Measurements from ENCODE around the gene CCDC9B. TPM values are rescaled to one million over a fixed set of nuclear protein-coding genes. Genes with fewer than 3 reads are reported as not detected.

Gene CCDC9B
- total RNA-seq, 1 donor from 2014 or later: 13.6 TPM

DNA sequence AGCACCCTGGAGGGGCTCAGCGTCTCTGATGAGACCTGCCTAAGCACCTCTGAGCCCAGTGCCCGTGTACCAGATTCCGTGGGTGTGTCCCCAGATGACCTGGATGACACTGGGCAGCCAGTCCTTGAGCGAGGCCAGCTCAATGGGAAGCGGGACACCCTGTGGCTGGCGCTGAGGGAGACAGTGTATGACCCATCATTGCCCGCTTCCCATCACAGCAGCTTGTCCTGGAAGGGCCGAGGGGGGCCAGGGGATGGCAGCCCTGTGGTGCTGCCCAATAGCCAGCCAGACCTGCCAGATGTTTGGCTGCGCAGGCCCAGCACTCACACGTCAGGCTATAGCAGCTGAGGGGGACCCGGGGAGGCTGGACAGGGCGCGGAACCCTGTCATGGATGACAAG is 29.2 kb upstream of the CCDC9B start:
- TF ChIP-seq, protein P1, sequence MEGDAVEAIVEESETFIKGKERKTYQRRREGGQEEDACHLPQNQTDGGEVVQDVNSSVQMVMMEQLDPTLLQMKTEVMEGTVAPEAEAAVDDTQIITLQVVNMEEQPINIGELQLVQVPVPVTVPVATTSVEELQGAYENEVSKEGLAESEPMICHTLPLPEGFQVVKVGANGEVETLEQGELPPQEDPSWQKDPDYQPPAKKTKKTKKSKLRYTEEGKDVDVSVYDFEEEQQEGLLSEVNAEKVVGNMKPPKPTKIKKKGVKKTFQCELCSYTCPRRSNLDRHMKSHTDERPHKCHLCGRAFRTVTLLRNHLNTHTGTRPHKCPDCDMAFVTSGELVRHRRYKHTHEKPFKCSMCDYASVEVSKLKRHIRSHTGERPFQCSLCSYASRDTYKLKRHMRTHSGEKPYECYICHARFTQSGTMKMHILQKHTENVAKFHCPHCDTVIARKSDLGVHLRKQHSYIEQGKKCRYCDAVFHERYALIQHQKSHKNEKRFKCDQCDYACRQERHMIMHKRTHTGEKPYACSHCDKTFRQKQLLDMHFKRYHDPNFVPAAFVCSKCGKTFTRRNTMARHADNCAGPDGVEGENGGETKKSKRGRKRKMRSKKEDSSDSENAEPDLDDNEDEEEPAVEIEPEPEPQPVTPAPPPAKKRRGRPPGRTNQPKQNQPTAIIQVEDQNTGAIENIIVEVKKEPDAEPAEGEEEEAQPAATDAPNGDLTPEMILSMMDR (IDR thresholded peaks at IDR 0.05; ENCODE audit: insufficient read depth, low read length, poor library complexity, severe bottlenecking): no peak
- DNase-seq (ENCODE audit: low read depth): no peak
- H3K27me3 ChIP-seq (ENCODE audit: control insufficient read depth, insufficient read depth, low read length): peaks cover 18% of the 10 kb centered on the region
- H3K36me3 ChIP-seq (ENCODE audit: control insufficient read depth, insufficient read depth, low read length): no peaks in the 10 kb centered on the region
- no peak overlapping the region for H3K4me3 ChIP-seq (ENCODE audit: low read depth, low read length)

DNA sequence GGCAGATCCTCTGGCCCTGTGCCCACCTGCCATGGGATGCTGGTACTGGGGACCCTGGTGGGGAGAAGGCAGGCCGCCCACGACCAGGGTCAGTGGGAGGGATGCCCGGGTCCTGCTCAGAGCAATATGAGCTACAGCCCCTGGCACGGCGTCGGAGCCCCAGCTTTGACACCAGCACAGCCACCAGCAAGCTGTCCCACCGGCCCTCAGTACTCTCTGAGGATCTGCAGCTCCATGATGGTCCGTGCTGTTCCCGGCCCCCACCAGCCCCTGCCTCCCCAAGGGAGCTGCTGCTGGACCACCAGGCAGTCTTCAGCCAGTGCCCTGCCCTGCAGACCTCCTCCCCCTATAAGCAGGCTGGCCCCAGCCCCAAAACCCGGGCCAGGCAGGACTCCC is 28.7 kb upstream of the CCDC9B start:
- peaks cover 19% of the 10 kb centered on the region for H3K27me3 ChIP-seq (ENCODE audit: control insufficient read depth, insufficient read depth, low read length)
- DNase-seq (ENCODE audit: low read depth): no peak
- H3K4me3 ChIP-seq (ENCODE audit: low read depth, low read length): no peak overlapping the region
- TF ChIP-seq, protein P1 (IDR thresholded peaks at IDR 0.05; ENCODE audit: insufficient read depth, low read length, poor library complexity, severe bottlenecking): no peak
- no peaks in the 10 kb centered on the region for H3K36me3 ChIP-seq (ENCODE audit: control insufficient read depth, insufficient read depth, low read length)

DNA sequence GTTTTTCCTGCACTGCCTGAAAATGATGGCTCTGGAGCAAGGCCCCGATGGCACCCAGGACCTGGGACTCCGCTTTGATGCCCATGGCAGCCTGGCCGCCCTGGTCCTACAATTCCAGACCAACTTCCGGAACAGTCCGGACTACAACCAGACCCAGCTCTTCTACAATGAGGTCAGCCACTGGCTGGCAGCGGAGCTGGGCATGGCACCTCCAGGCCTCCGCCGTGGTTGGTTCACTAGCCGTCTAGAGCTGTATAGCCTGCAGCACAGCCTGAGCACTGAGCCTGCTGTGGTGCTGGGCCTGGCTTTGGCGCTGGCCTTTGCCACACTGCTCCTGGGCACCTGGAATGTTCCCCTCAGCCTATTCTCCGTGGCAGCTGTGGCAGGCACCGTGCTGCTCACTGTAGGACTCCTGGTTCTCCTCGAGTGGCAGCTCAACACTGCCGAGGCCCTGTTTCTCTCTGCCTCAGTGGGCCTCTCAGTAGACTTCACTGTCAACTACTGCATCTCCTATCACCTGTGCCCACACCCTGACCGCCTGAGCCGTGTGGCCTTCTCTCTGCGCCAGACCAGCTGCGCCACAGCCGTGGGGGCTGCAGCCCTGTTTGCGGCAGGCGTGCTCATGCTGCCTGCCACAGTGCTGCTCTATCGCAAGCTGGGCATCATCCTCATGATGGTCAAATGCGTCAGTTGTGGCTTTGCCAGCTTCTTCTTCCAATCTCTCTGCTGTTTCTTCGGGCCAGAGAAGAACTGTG is 28.2 kb upstream of the CCDC9B start:
- H3K36me3 ChIP-seq (ENCODE audit: control insufficient read depth, insufficient read depth, low read length): no peaks in the 10 kb centered on the region
- peaks cover 19% of the 10 kb centered on the region for H3K27me3 ChIP-seq (ENCODE audit: control insufficient read depth, insufficient read depth, low read length)
- TF ChIP-seq, protein P1 (IDR thresholded peaks at IDR 0.05; ENCODE audit: insufficient read depth, low read length, poor library complexity, severe bottlenecking): no peak
- no peak for DNase-seq (ENCODE audit: low read depth)
- H3K4me3 ChIP-seq (ENCODE audit: low read depth, low read length): no peak overlapping the region

DNA sequence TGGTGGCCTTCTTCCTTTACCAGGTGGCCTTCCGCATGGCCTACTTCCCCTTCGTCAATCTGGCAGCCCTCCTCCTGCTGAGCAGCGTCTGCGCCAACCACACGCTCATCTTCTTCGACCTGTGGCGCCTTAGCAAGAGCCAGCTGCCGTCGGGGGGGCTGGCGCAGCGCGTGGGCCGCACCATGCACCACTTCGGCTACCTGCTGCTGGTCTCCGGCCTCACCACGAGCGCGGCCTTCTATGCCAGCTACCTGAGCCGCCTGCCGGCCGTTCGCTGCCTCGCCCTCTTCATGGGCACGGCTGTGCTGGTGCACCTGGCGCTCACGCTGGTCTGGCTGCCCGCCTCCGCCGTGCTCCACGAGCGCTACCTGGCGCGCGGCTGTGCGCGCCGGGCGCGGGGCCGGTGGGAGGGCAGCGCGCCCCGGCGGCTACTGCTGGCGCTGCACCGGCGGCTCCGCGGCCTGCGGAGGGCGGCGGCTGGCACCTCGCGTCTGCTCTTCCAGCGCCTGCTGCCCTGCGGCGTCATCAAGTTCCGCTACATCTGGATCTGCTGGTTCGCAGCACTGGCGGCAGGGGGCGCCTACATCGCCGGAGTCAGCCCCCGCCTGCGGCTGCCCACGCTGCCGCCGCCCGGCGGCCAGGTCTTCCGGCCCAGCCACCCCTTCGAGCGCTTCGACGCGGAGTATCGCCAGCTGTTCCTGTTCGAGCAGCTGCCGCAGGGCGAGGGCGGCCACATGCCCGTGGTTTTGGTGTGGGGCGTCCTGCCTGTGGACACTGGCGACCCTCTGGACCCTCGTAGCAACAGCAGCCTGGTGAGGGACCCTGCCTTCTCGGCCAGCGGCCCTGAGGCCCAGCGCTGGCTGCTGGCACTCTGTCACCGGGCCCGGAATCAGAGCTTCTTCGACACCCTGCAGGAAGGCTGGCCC is 27.2 kb upstream of the CCDC9B start:
- no peaks in the 10 kb centered on the region for H3K36me3 ChIP-seq (ENCODE audit: control insufficient read depth, insufficient read depth, low read length)
- H3K4me3 ChIP-seq (ENCODE audit: low read depth, low read length): peak overlapping the region; percentile 24
- DNase-seq (ENCODE audit: low read depth): peak; percentile 66
- TF ChIP-seq, protein P1 (IDR thresholded peaks at IDR 0.05; ENCODE audit: insufficient read depth, low read length, poor library complexity, severe bottlenecking): peak; percentile 49
- H3K27me3 ChIP-seq (ENCODE audit: control insufficient read depth, insufficient read depth, low read length): peaks cover 22% of the 10 kb centered on the region

DNA sequence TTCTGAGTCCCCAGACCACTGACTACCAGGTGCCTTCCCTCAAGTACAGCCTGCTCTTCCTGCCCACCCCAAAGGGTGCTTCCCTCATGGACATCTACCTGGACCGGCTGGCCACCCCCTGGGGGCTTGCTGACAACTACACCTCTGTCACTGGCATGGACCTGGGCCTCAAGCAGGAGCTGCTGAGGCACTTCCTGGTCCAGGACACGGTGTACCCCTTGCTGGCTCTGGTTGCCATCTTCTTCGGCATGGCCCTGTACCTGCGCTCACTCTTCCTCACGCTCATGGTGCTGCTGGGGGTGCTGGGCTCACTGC is 26.6 kb upstream of the CCDC9B start:
- no peak overlapping the region for H3K4me3 ChIP-seq (ENCODE audit: low read depth, low read length)
- H3K27me3 ChIP-seq (ENCODE audit: control insufficient read depth, insufficient read depth, low read length): peaks cover 22% of the 10 kb centered on the region
- no peak for DNase-seq (ENCODE audit: low read depth)
- no peaks in the 10 kb centered on the region for H3K36me3 ChIP-seq (ENCODE audit: control insufficient read depth, insufficient read depth, low read length)
- TF ChIP-seq, protein P1 (IDR thresholded peaks at IDR 0.05; ENCODE audit: insufficient read depth, low read length, poor library complexity, severe bottlenecking): no peak

Measured in kidney epithelial cell (primary cell).